Transverse colon (tissue), 4 donors: ENCODE data around the gene RAI1. TPM values are rescaled to one million over a fixed set of nuclear protein-coding genes. Genes with fewer than 3 reads are reported as not detected.

ENCODE experiments used
- DNase-seq: peaks from one replicate; pipeline ENCODE4 v3.0.0-alpha.2; 2019
- H3K27ac ChIP-seq, 4 donors: fragments of 200-600 bp; sonication (generic); 2 replicates each; pipeline ENCODE4 v1.5.1; 2016 to 2018; ENCODE audit warnings: inconsistent platforms in 4 of 4
- H3K27me3 ChIP-seq: fragments of 200-600 bp; sonication (generic); 2 replicates; pipeline ENCODE4 v1.5.1; 2017; ENCODE audit warnings: inconsistent platforms
- H3K36me3 ChIP-seq, 4 donors: fragments of 200-600 bp; sonication (generic); 2 replicates each; pipeline ENCODE4 v1.5.1; 2017 to 2019; ENCODE audit warnings: inconsistent platforms in 4 of 4
- H3K4me1 ChIP-seq, 4 donors: fragments of 200-600 bp; sonication (generic); 2 replicates each; pipeline ENCODE4 v1.5.1; 2017 to 2020; ENCODE audit warnings: inconsistent platforms in 4 of 4
- H3K4me3 ChIP-seq, 4 donors: fragments of 200-600 bp; sonication (generic); 1 replicate in 1 of 4; 2 replicates in 3 of 4; pipeline versions ENCODE4 v1.5.1 to v1.6.1; 2017 to 2019; ENCODE audit warnings: inconsistent platforms in 4 of 4
- H3K9me3 ChIP-seq, 2 donors: fragments of 200-600 bp; sonication (generic); 2 replicates each; pipeline ENCODE4 v1.5.1; 2017 to 2019; ENCODE audit warnings: inconsistent platforms in 2 of 2
- EP300 ChIP-seq: sonication (generic); formaldehyde crosslinking; IDR thresholded peaks from one replicate; pipeline ENCODE4 v1.6.1; 2017; ENCODE audit warnings: antibody characterized with exemption, low read depth
- POLR2A ChIP-seq: fragments of 450-650 bp; IDR thresholded peaks from one replicate; pipeline ENCODE4 v1.6.1; 2016; ENCODE audit warnings: antibody characterized with exemption, mild to moderate bottlenecking, moderate library complexity
- POLR2AphosphoS5 ChIP-seq, 3 donors: sonication (generic); formaldehyde crosslinking; IDR thresholded peaks; one replicate each; pipeline ENCODE4 v1.6.1; 2016; ENCODE audit warnings: antibody characterized with exemption in 3 of 3
- WGBS, 2 donors: methylation state at CpG; one replicate each; pipeline ENCODE4 v1.1.5; 2018; ENCODE audit warnings: low coverage in 1 of 2; 5-methylcytosine and 5-hydroxymethylcytosine counted together
- in situ Hi-C, 4 donors: fragments of 200-750 bp; cut with MboI; loops; one replicate each; pipeline versions ENCODE4 v1.15.0 to v1.15.1; 2017; ENCODE audit warnings: low sequenced_read_pairs in 3 of 4, low pct_ligation_motif_present in 1 of 4, low pct_unique_long_range_greater_than_20kb in 1 of 4
- intact Hi-C: fragments of 100-400 bp; cut with DNase I; formaldehyde crosslinking; loops from one replicate; pipeline ENCODE4 v1.15.1; 2023; ENCODE audit warnings: low total_unique reads
- total RNA-seq, 4 donors: library from RNA; depleted of rRNA; stranded (reverse); fragments of >200 nt; gene quantifications; one replicate each; pipeline ENCODE4 v1.1.0, GENCODE V29; 2016
- TF ChIP-seq, protein P1 (sequence below), 5 experiments: fragments of 200-600 bp in 3 of 5; fragments of 450-650 bp in 2 of 5; sonication (generic) in 3 of 5; IDR thresholded peaks; 1 replicate in 2 of 5; 2 replicates in 3 of 5; pipeline ENCODE4 v1.5.1; 2016 to 2017; ENCODE audit warnings: antibody characterized with exemption in 5 of 5, inconsistent platforms in 3 of 5, mild to moderate bottlenecking in 2 of 5, moderate library complexity in 1 of 5

RAI1 gene
- total RNA-seq, 4 donors from 2014 or later: 14.1 to 163 (median 34.6) TPM

DNA sequence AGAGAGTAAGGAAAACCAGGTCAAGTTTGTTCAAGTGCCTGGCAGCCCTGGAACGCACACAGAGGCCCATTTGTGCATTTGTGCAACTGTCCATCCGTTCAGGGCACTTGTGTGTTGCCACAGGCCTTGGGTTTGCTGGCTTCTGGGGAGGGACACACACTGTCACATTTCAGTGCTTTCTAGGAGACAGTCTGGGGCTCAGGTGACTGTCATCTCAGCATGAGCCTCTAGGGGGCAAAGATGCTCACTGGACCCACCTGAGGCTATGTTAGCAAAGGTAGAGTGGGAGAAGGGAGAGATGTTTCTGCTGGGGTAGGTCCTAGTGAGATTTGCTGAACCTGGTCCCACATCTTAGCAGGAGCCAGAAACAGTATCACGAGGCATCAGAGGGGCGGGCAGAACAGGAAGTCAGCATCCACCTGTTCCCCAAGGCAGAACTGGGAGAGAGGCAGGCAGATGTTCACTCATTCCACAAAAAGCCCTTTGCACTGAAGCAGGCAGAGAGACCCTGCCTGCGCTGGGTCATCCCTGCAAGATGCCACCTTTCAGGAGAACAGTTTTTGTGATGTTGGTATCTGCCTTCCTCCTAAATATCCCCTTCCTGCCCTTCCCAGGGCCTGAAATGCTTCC lies 48.5 kb downstream of the RAI1 start:
- in situ Hi-C loops (no loop called here), intact Hi-C loops (no loop called here)
- H3K36me3 ChIP-seq: no peaks in the 10 kb centered on the region
- H3K27me3 ChIP-seq: no peaks in the 10 kb centered on the region
- no peak overlapping the region for H3K27ac ChIP-seq
- no peak for TF ChIP-seq POLR2AphosphoS5 (IDR thresholded peaks at IDR 0.05)
- TF ChIP-seq POLR2A: no peak
- TF ChIP-seq, protein P1, sequence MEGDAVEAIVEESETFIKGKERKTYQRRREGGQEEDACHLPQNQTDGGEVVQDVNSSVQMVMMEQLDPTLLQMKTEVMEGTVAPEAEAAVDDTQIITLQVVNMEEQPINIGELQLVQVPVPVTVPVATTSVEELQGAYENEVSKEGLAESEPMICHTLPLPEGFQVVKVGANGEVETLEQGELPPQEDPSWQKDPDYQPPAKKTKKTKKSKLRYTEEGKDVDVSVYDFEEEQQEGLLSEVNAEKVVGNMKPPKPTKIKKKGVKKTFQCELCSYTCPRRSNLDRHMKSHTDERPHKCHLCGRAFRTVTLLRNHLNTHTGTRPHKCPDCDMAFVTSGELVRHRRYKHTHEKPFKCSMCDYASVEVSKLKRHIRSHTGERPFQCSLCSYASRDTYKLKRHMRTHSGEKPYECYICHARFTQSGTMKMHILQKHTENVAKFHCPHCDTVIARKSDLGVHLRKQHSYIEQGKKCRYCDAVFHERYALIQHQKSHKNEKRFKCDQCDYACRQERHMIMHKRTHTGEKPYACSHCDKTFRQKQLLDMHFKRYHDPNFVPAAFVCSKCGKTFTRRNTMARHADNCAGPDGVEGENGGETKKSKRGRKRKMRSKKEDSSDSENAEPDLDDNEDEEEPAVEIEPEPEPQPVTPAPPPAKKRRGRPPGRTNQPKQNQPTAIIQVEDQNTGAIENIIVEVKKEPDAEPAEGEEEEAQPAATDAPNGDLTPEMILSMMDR (IDR thresholded peaks at IDR 0.05): peak; percentile 55 to 72 (median 68)
- no peak for TF ChIP-seq EP300
- DNase-seq: peak; percentile 64
- WGBS, 2 donors: 53% methylated on average over 5 of the region's 5 CpGs; no CpG with 5 or more reads in 1 of the 2 donors
- H3K4me1 ChIP-seq: peaks cover 4 to 24% (median 13%) of the 10 kb centered on the region in 4 donors
- H3K9me3 ChIP-seq: no peaks in the 10 kb centered on the region
- no peak overlapping the region for H3K4me3 ChIP-seq

DNA sequence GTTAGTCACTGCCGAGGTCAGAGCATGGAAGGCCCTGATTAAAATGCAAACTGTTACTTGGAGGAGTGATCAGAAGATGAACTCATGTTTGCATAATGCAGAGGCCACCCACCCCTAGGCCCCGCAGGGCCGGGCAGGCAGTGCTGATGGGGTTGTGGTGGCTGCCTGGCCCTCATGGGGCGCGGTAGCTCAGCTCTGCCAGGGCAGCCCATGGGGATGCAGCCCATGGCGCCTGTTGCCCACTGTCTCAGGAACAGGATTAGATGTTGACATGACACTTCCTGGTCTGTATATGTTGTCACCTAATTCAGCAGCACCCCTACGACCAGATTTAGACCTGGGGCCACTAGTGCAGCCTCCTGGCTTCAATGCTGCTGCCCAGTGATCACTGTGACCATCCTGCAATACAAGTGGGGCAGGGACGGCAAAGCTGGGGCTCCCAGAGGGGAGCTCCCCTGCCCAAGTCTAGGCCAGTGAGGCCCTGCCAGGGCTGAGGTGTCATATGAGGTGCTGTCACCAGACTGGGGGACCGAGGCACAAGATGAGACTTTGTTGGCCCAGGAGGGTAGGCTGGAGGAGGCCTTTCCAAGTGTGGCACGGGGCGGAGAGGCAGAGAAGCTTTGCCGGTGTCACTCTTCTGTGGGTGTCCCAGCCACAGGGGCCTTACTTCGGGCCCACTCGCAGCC lies 49.1 kb downstream of the RAI1 start:
- in situ Hi-C loops: no loop called here
- 91% methylated on average over 13 of the region's 14 CpGs; no CpG with 5 or more reads in 1 of the 2 donors for WGBS, 2 donors
- Histone ChIP-seq H3K9me3 (no peaks in the 10 kb centered on the region), H3K27ac (no peak overlapping the region), H3K27me3 (no peaks in the 10 kb centered on the region), H3K36me3 (no peaks in the 10 kb centered on the region), H3K4me3 (no peak overlapping the region), H3K4me1 (peaks cover 0 to 17% (median 10%) of the 10 kb centered on the region in 4 donors)
- TF ChIP-seq, protein P1 (IDR thresholded peaks at IDR 0.05): no peak
- TF ChIP-seq POLR2AphosphoS5 (IDR thresholded peaks at IDR 0.05): no peak
- TF ChIP-seq EP300: no peak
- TF ChIP-seq POLR2A: no peak
- no peak for DNase-seq
- intact Hi-C loops: no loop called here

DNA sequence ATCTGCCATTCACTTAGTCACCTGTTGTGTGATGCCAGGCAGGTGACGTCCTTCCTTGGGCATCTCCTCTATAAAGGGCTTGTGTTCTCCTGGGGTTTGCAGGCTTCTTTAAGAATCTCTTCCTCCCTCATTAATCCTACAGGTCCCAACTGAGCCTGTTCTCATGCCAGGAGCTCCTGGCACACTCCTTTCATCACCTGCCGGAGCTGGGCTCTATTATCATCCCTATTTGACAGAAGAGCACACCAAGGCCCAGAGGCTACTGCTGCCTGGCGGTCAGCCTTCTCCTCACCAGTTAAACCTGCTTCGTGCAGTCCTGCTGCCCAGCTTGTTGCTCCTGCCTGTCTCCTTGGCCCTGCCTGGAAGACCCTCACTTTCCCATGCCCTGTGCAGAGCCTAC lies 51.2 kb downstream of the RAI1 start:
- peak overlapping the region in 2 of 4 donors; percentile 9 to 40 for H3K27ac ChIP-seq
- intact Hi-C loops: no loop called here

More for the DNA sequence above, 51.2 kb downstream of the RAI1 start:
- no peaks in the 10 kb centered on the region for H3K27me3 ChIP-seq
- no peak for DNase-seq
- no peak overlapping the region for H3K4me3 ChIP-seq
- in situ Hi-C loops: no loop called here
- WGBS, 2 donors: 89 to 91% methylated on average over 2 to 4 of the region's 4 CpGs
- H3K36me3 ChIP-seq: no peaks in the 10 kb centered on the region
- peaks cover 0 to 11% (median 6%) of the 10 kb centered on the region in 4 donors for H3K4me1 ChIP-seq
- TF ChIP-seq POLR2AphosphoS5 (IDR thresholded peaks at IDR 0.05): no peak
- TF ChIP-seq EP300: no peak
- TF ChIP-seq, protein P1 (IDR thresholded peaks at IDR 0.05): no peak
- no peak for TF ChIP-seq POLR2A
- H3K9me3 ChIP-seq: no peaks in the 10 kb centered on the region
